Activated B cell treated with CpG ODN at 0.5 μM for 24 hours (primary cell): ENCODE results near the gene UPF2. TPM values are rescaled to one million over a fixed set of nuclear protein-coding genes. Genes with fewer than 3 reads are reported as not detected.
"Not testable (repeated sequence)": the region's sequence is repeated elsewhere in the genome, so short reads cannot be mapped to it uniquely, and the experiment has no call there.

Experiments used
- ATAC-seq: fragments of 200-7000 bp; cut with Tn5 transposase; one replicate; pipeline ENCODE4 v1.10.0; 2021; ENCODE audit warnings: low read depth, mild to moderate bottlenecking, moderate library complexity
- CTCF ChIA-PET: fragments of 350-600 bp; sonication (Branson Sonifier 250); formaldehyde crosslinking; loops from one replicate; lab custom pipeline; 2021; ENCODE audit warnings: antibody characterized with exemption; lab: Charles Lee
- POLR2A ChIA-PET: fragments of 350-600 bp; sonication (Branson Sonifier 250); formaldehyde crosslinking; loops from one replicate; lab custom pipeline; 2021; ENCODE audit warnings: antibody characterized with exemption; lab: Charles Lee
- DNase-seq: peaks from one replicate; pipeline ENCODE4 v3.0.0; 2022
- H3K27ac Mint-ChIP-seq: one replicate; pipeline ENCODE4 v1.8.0; 2020; ENCODE audit warnings: mixed read lengths
- H3K27me3 Mint-ChIP-seq: one replicate; pipeline ENCODE4 v1.8.0; 2021; ENCODE audit warnings: mixed read lengths
- H3K36me3 Mint-ChIP-seq: one replicate; pipeline ENCODE4 v1.8.0; 2021; ENCODE audit warnings: low read depth, mixed read lengths
- H3K4me1 Mint-ChIP-seq: one replicate; pipeline ENCODE4 v1.8.0; 2021; ENCODE audit warnings: mixed read lengths
- H3K4me3 Mint-ChIP-seq: one replicate; pipeline ENCODE4 v1.8.0; 2020; ENCODE audit warnings: mild to moderate bottlenecking, mixed read lengths
- H3K9me3 Mint-ChIP-seq: one replicate; pipeline ENCODE4 v1.8.0; 2020; ENCODE audit warnings: mixed read lengths
- intact Hi-C: fragments of 100-400 bp; cut with micrococcal nuclease; formaldehyde crosslinking; loops from one replicate; pipeline ENCODE4 v1.15.1; 2024
- total RNA-seq: library from RNA; stranded (reverse); gene quantifications from 2 replicates; pipeline ENCODE4 v1.2.3, GENCODE V29; 2022
- TF ChIP-seq, protein P1 (sequence below): fragments of 200-600 bp; IDR thresholded peaks from one replicate; pipeline ENCODE4 v1.8.0; 2022; ENCODE audit warnings: antibody characterized with exemption, mild to moderate bottlenecking

UPF2 gene
- total RNA-seq, 1 donor from 2014 or later: 58.0 TPM

- TF ChIP-seq, protein P1, sequence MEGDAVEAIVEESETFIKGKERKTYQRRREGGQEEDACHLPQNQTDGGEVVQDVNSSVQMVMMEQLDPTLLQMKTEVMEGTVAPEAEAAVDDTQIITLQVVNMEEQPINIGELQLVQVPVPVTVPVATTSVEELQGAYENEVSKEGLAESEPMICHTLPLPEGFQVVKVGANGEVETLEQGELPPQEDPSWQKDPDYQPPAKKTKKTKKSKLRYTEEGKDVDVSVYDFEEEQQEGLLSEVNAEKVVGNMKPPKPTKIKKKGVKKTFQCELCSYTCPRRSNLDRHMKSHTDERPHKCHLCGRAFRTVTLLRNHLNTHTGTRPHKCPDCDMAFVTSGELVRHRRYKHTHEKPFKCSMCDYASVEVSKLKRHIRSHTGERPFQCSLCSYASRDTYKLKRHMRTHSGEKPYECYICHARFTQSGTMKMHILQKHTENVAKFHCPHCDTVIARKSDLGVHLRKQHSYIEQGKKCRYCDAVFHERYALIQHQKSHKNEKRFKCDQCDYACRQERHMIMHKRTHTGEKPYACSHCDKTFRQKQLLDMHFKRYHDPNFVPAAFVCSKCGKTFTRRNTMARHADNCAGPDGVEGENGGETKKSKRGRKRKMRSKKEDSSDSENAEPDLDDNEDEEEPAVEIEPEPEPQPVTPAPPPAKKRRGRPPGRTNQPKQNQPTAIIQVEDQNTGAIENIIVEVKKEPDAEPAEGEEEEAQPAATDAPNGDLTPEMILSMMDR: no peak
- Mint-ChIP-seq H3K4me3 (no peak overlapping the region), H3K27ac (no peak overlapping the region), H3K9me3 (no peaks in the 10 kb centered on the region), H3K4me1 (peaks cover 52% of the 10 kb centered on the region), H3K36me3 (peaks cover 54% of the 10 kb centered on the region), H3K27me3 (no peaks in the 10 kb centered on the region)
- intact Hi-C loops: no loop called here
- DNase-seq: no peak
- ChIA-PET POLR2A (interaction anchor here (0.6 to 14.8 kb wide), 4 partner anchors 30 to 55 kb away, joined by 4 to 277 read pairs (median 8); partner anchors contain the start of gene UPF2), CTCF (interaction anchor here (1.1 kb wide), 1 partner anchor 87 kb away, joined by 3 read pairs; no protein-coding TSS in a partner anchor)
- ATAC-seq: no peak
These were observed 38.9 kb upstream of the UPF2 start for GRCh38 chr10:12081470-12081869.

DNA sequence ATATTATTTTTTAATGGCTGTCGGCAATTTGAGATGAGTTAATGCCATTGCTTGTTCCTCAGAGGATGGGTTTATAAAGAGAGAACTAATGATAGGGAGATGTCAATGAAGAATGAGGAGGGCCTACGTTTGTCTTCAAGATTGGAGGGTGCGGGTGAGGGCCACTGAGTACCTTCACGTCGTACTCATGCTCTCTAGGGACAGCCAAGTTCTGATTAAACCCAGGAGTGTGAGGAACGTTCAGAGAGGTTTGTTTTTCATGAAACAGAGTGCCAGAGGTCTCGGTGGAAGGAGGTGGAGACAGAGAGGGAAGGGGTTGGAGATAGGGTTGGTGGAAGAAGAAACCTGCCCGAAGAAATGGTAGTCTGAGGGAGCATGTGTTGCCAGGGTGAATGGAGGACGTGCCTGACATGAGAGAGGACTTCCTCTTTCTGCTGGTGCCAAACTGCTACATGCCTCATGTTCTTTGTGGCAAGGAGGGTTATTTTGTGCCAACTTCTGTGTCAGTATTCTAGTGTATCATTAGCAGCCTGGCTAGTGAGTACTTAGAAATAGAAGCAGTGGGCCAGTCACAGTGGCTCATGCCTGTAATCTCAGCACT is 35.1 kb upstream of the UPF2 start:
- no peaks in the 10 kb centered on the region for H3K9me3 Mint-ChIP-seq
- TF ChIP-seq, protein P1: no peak
- ChIA-PET CTCF (interaction anchor here (1.1 kb wide), 1 partner anchor 34 kb away, joined by 3 read pairs; no protein-coding TSS in a partner anchor), POLR2A (interaction anchor here (0.6 to 14.8 kb wide), 9 partner anchors 8 to 390 kb away, joined by 3 to 277 read pairs (median 4); partner anchors contain the start of gene UPF2)
- peaks cover 70% of the 10 kb centered on the region for H3K4me1 Mint-ChIP-seq
- peaks cover 36% of the 10 kb centered on the region for H3K36me3 Mint-ChIP-seq
- ATAC-seq (peak; percentile 71), DNase-seq (peak; percentile 36)
- H3K27ac Mint-ChIP-seq: peak overlapping the region; percentile 98
- intact Hi-C loops: loop anchor here (1.0 to 5.0 kb wide), 3 partner anchors 9 to 55 kb away; partner anchors contain the start of gene DHTKD1
- H3K4me3 Mint-ChIP-seq: peak overlapping the region; percentile 47
- no peaks in the 10 kb centered on the region for H3K27me3 Mint-ChIP-seq

- intact Hi-C loops: no loop called here
- no peaks in the 10 kb centered on the region for H3K9me3 Mint-ChIP-seq
- H3K27ac Mint-ChIP-seq: peak overlapping the region; percentile 96
- TF ChIP-seq, protein P1: no peak
- DNase-seq (no peak), ATAC-seq (no peak)
- peaks cover 77% of the 10 kb centered on the region for H3K4me1 Mint-ChIP-seq
- H3K27me3 Mint-ChIP-seq: no peaks in the 10 kb centered on the region
- H3K4me3 Mint-ChIP-seq: peak overlapping the region; percentile 24
- H3K36me3 Mint-ChIP-seq: peaks cover 15% of the 10 kb centered on the region
- CTCF ChIA-PET: no interaction called here
- POLR2A ChIA-PET: interaction anchor here (0.5 to 14.8 kb wide), 5 partner anchors 10 to 55 kb away, joined by 3 to 277 read pairs (median 3); partner anchors contain the start of gene UPF2
These were observed 30.9 kb upstream of the UPF2 start for GRCh38 chr10:12073526-12073925.

DNA sequence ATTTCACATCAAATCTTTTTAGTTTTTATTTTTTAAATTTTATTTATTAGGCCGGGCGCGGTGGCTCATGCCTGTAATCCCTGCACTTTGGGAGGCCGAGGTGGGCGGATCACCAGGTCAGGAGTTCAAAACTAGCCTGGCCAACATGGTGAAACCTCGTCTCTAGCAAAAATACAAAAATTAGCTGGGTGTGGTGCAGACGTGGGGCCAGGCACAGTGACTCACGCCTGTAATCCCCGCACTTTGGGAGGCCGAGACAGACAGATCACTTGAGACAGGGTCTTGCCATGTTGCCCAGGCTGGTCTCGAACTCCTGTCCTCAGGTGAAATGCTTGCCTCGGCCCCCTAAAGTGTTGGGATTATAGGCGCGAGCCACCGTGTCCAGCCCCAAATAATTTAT is 28.8 kb upstream of the UPF2 start:
- intact Hi-C loops, H3K27ac Mint-ChIP-seq, H3K9me3 Mint-ChIP-seq, DNase-seq, H3K27me3 Mint-ChIP-seq, H3K36me3 Mint-ChIP-seq, ATAC-seq, H3K4me3 Mint-ChIP-seq, CTCF ChIA-PET: not testable (repeated sequence)
- H3K4me1 Mint-ChIP-seq: peaks cover 66% of the 10 kb centered on the region
- POLR2A ChIA-PET: interaction anchor here (14.8 kb wide), 1 partner anchor 28 kb away, joined by 277 read pairs; the partner anchor contains the start of gene UPF2

- DNase-seq: peak; percentile 99
- TF ChIP-seq, protein P1: no peak
- H3K4me1 Mint-ChIP-seq: peaks cover 44% of the 10 kb centered on the region
- CTCF ChIA-PET: no interaction called here
- H3K9me3 Mint-ChIP-seq: no peaks in the 10 kb centered on the region
- peak within 1 kb of the TSS; percentile 90 for H3K27ac Mint-ChIP-seq
- no peaks in the 10 kb centered on the region for H3K27me3 Mint-ChIP-seq
- no peaks in the 10 kb centered on the region for H3K36me3 Mint-ChIP-seq
- peak within 1 kb of the TSS; percentile 87 for H3K4me3 Mint-ChIP-seq
- intact Hi-C loops: loop anchor here (1.0 kb wide), 5 partner anchors 10 to 128 kb away; partner anchors contain the start of genes CDC123 and SEC61A2
- POLR2A ChIA-PET: interaction anchor here (0.6 to 14.8 kb wide), 15 partner anchors 9 to 113 kb away, joined by 3 to 277 read pairs (median 7); partner anchors contain the start of gene UPF2
- ATAC-seq: peak; percentile 96
These were observed 26.1 kb upstream of the UPF2 start, which contains the start of gene DHTKD1 for GRCh38 chr10:12068449-12069269. TSS of gene DHTKD1 (plus strand) at chr10:12068954. CDS start at chr10:12069034, 80 bp downstream.
